Measurements from ENCODE around the gene SERPINB7.
A peak's percentile ranks its signal among the peaks of the same experiment; 100 is the strongest.

Gene SERPINB7

DNA sequence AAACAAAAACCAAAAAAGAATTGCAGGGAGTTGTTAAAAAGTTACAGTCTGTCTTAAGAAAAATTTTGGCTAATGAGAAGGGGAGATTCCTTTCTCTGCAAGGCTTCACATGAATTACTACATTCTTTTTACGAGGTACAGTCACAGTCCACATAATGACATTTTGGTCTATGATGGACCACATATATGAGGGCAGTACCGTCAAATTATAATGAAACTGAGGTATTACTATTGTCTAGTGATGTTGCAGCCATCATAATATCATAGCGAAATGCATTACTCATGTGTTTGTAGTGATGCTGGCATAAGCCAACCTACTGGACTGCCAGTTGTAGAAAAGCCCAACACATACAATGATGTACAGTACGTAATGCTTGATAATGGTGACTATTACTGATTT is 12.5 kb downstream of the SERPINB7 start:
- DNase-seq (ENCODE audit: low read depth): no peak
- TF ChIP-seq, protein P1, sequence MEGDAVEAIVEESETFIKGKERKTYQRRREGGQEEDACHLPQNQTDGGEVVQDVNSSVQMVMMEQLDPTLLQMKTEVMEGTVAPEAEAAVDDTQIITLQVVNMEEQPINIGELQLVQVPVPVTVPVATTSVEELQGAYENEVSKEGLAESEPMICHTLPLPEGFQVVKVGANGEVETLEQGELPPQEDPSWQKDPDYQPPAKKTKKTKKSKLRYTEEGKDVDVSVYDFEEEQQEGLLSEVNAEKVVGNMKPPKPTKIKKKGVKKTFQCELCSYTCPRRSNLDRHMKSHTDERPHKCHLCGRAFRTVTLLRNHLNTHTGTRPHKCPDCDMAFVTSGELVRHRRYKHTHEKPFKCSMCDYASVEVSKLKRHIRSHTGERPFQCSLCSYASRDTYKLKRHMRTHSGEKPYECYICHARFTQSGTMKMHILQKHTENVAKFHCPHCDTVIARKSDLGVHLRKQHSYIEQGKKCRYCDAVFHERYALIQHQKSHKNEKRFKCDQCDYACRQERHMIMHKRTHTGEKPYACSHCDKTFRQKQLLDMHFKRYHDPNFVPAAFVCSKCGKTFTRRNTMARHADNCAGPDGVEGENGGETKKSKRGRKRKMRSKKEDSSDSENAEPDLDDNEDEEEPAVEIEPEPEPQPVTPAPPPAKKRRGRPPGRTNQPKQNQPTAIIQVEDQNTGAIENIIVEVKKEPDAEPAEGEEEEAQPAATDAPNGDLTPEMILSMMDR (conservative IDR thresholded peaks at IDR 0.05; ENCODE audit: low read length): no peak
- no peak overlapping the region for H3K4me3 ChIP-seq (ENCODE audit: low read length)

- peak; percentile 86 for DNase-seq (ENCODE audit: low read depth)
- TF ChIP-seq, protein P1 (conservative IDR thresholded peaks at IDR 0.05; ENCODE audit: low read length): no peak
These were observed 13.4 kb downstream of the SERPINB7 start for GRCh38 chr18:63788447-63789096.

DNA sequence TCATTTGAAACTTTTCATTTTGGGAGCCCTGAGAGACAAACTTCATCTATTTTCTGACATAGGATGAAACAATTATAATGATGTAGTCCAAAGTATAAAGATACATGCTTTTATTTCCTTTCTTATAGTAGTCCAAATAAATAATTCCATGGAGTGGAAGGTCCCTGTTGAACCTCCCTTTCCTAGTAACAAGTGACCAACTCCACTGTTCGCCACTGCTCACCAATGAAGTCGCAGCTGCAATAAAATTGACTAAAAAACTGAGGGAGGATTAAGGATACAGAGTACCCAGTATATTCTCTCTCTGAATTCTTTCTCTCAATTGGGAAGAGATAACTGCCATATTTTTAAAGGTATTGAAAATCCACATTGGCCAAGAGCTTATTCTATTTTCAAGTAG is 14.1 kb downstream of the SERPINB7 start:
- DNase-seq (ENCODE audit: low read depth): no peak
- TF ChIP-seq, protein P1 (conservative IDR thresholded peaks at IDR 0.05; ENCODE audit: low read length): no peak
- H3K4me3 ChIP-seq (ENCODE audit: low read length): no peak overlapping the region

More at GRCh38 chr18:63788447-63789096, 13.4 kb downstream of the SERPINB7 start:
- no peak overlapping the region for H3K4me3 ChIP-seq (ENCODE audit: low read length)

GRCh38 chr18:63795606-63796005 is 20.4 kb downstream of the SERPINB7 start:
- H3K4me3 ChIP-seq (ENCODE audit: low read length): no peak overlapping the region
- TF ChIP-seq, protein P1 (conservative IDR thresholded peaks at IDR 0.05; ENCODE audit: low read length): no peak
- DNase-seq (ENCODE audit: low read depth): no peak

GRCh38 chr18:63799189-63799588 is 24.0 kb downstream of the SERPINB7 start:
- TF ChIP-seq, protein P1 (conservative IDR thresholded peaks at IDR 0.05; ENCODE audit: low read length): no peak
- H3K4me3 ChIP-seq (ENCODE audit: low read length): no peak overlapping the region
- no peak for DNase-seq (ENCODE audit: low read depth)

GRCh38 chr18:63801343-63801742 is 26.1 kb downstream of the SERPINB7 start:
- TF ChIP-seq, protein P1 (conservative IDR thresholded peaks at IDR 0.05; ENCODE audit: low read length): no peak
- H3K4me3 ChIP-seq (ENCODE audit: low read length): no peak overlapping the region
- DNase-seq (ENCODE audit: low read depth): no peak

DNA sequence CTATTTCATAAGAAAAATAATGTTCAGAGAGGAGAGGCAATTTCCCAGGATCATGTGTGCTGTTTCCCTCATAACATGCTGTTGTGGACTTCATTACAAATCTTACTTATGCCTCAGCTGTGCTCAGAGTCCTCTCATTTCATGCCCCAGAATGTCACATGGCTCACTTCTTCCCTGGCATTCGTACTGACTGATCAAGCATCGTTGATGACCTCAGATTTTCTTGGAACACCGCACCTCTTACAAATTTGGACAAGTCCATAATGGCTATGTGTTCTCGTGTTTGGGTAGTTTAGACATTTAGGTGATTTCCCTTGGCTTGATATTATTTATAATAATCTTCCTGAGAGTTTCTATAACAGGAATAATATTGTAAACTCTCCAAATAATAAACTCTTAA is 32.9 kb downstream of the SERPINB7 start:
- TF ChIP-seq, protein P1 (conservative IDR thresholded peaks at IDR 0.05; ENCODE audit: low read length): no peak
- H3K4me3 ChIP-seq (ENCODE audit: low read length): no peak overlapping the region
- no peak for DNase-seq (ENCODE audit: low read depth)

Measured in AG10803 (cell line).